HCT116 (cell line): ENCODE measurements around the gene TAL1. TPM values are rescaled to one million over a fixed set of nuclear protein-coding genes. Genes with fewer than 3 reads are reported as not detected.

Experiments used
- ATAC-seq: fragments of 200-7000 bp; cut with Tn5 transposase; 2 replicates; pipeline ENCODE4 v1.9.1; 2020; ENCODE audit warnings: mild to moderate bottlenecking, moderate library complexity
- BruUV-seq: library from RNA; stranded (reverse); fragments of 400-500 nt; replicated peaks from 2 replicates; lab custom pipeline; 2021; lab: Mats Ljungman, UMichigan
- CTCF ChIA-PET: fragments of 300-600 bp; sonication (Branson Sonifier 250); formaldehyde crosslinking; loops from one replicate; lab custom pipeline; 2021; ENCODE audit warnings: antibody characterized with exemption; lab: Charles Lee
- POLR2A ChIA-PET: fragments of 300-600, 350-600 bp; sonication (Branson Sonifier 250); formaldehyde crosslinking; loops from one replicate; lab custom pipeline; 2021; ENCODE audit warnings: antibody characterized with exemption; lab: Charles Lee
- RAD21 ChIA-PET, 2 experiments: fragments of 300-600 bp; sonication (Branson Sonifier 250); formaldehyde crosslinking; loops; one replicate each; lab custom pipeline; 2023; ENCODE audit warnings: low total read pairs in 2 of 2; ENCODE audit not compliant: uncharacterized antibody in 2 of 2, unreplicated experiment in 2 of 2, low non-redundant PET in 1 of 2; lab: Charles Lee
- DNase-seq: peaks from one replicate; pipeline ENCODE4 v3.0.0-alpha.2; 2010; ENCODE audit warnings: low read depth, low spot score
- H2AFZ ChIP-seq: fragments of 200-600 bp; shearing (Covaris generic), sonication (generic); 2 replicates; pipeline ENCODE4 v1.6.1; 2017; ENCODE audit warnings: low read depth, mixed run types, mixed read lengths, antibody characterized with exemption, low read length; ENCODE audit not compliant: poor library complexity, severe bottlenecking
- H3K27ac ChIP-seq: 2 replicates; pipeline ENCODE4 v1.5.1; 2012; ENCODE audit warnings: low read depth, low read length
- H3K27me3 ChIP-seq: fragments of 200-600 bp; sonication (generic); 2 replicates; pipeline ENCODE4 v1.6.1; 2016; ENCODE audit warnings: mixed run types, low read length, mixed read lengths; ENCODE audit not compliant: insufficient read depth
- H3K36me3 ChIP-seq, 2 experiments: fragments of 200-500 bp in 1 of 2; fragments of 200-600 bp in 1 of 2; sonication (Bioruptor generic) in 1 of 2; sonication (generic) in 1 of 2; 2 replicates each; pipeline versions ENCODE4 v1.5.1 to v1.6.1; 2014 to 2016; ENCODE audit warnings: low read length in 2 of 2, inconsistent platforms in 1 of 2, mixed read lengths in 1 of 2, mixed run types in 1 of 2; ENCODE audit not compliant: insufficient read depth in 2 of 2, control insufficient read depth in 1 of 2
- H3K4me1 ChIP-seq, 2 experiments: fragments of 200-600 bp in 1 of 2; sonication (generic) in 1 of 2; 2 replicates each; pipeline versions ENCODE4 v1.5.1 to v1.6.1; 2012 to 2017; ENCODE audit warnings: low read length in 2 of 2, inconsistent platforms in 1 of 2, mild to moderate bottlenecking in 1 of 2, mixed read lengths in 1 of 2, mixed run types in 1 of 2, moderate library complexity in 1 of 2; ENCODE audit not compliant: insufficient read depth in 2 of 2, control insufficient read depth in 1 of 2
- H3K4me2 ChIP-seq: fragments of 200-600 bp; sonication (generic); 2 replicates; pipeline ENCODE4 v1.6.1; 2017; ENCODE audit warnings: mixed run types, low read length, mixed read lengths
- H3K4me3 ChIP-seq, 2 experiments: fragments of 200-600 bp in 1 of 2; sonication (generic) in 1 of 2; replicated peaks in 1 of 2; 2 replicates each; pipeline ENCODE4 v1.5.1; 2011 to 2016; ENCODE audit warnings: low read length in 2 of 2, control low read depth in 1 of 2, low read depth in 1 of 2, mild to moderate bottlenecking in 1 of 2, mixed read lengths in 1 of 2, mixed run types in 1 of 2
- H3K79me2 ChIP-seq: fragments of 200-600 bp; sonication (generic); 2 replicates; pipeline ENCODE4 v1.6.1; 2017; ENCODE audit warnings: mild to moderate bottlenecking, mixed run types, low read length, moderate library complexity, mixed read lengths; ENCODE audit not compliant: insufficient read depth
- H3K9ac ChIP-seq: fragments of 200-600 bp; sonication (generic); 2 replicates; pipeline ENCODE4 v1.6.1; 2016; ENCODE audit warnings: low read length, mixed read lengths
- H3K9me2 ChIP-seq: fragments of 200-600 bp; sonication (generic), shearing (Covaris generic); 2 replicates; pipeline ENCODE4 v1.6.1; 2017; ENCODE audit warnings: mixed run types, mild to moderate bottlenecking, moderate library complexity; ENCODE audit not compliant: insufficient read depth
- H3K9me3 ChIP-seq, 2 experiments: fragments of 200-500 bp in 1 of 2; fragments of 200-600 bp in 1 of 2; sonication (Bioruptor generic) in 1 of 2; sonication (generic) in 1 of 2; 2 replicates each; pipeline ENCODE4 v1.6.1; 2014 to 2017; ENCODE audit warnings: low read length in 2 of 2, mixed read lengths in 2 of 2, inconsistent platforms in 1 of 2, low read depth in 1 of 2, mild to moderate bottlenecking in 1 of 2, mixed run types in 1 of 2, moderate library complexity in 1 of 2; ENCODE audit not compliant: control insufficient read depth in 1 of 2, insufficient read depth in 1 of 2
- H4K20me1 ChIP-seq: fragments of 200-600 bp; sonication (generic), shearing (Covaris generic); 2 replicates; pipeline ENCODE4 v1.6.1; 2017; ENCODE audit warnings: mixed run types, mild to moderate bottlenecking, moderate library complexity; ENCODE audit not compliant: insufficient read depth
- ATF3 ChIP-seq: IDR thresholded peaks from 2 replicates; pipeline ENCODE4 v1.6.1; 2012
- CBX3 ChIP-seq: IDR thresholded peaks from 2 replicates; pipeline ENCODE4 v1.6.1; 2012; ENCODE audit warnings: low read depth
- CEBPB ChIP-seq: IDR thresholded peaks from 2 replicates; pipeline ENCODE4 v1.6.1; 2012; ENCODE audit warnings: low read depth
- CTCF ChIP-seq, 3 experiments: fragments of 200-600 bp in 1 of 3; sonication (generic) in 1 of 3; IDR thresholded peaks in 2 of 3; conservative IDR thresholded peaks in 1 of 3; 2 replicates each; pipeline ENCODE4 v1.5.1; 2012 to 2017; ENCODE audit warnings: low read depth in 2 of 3, low read length in 2 of 3, antibody characterized with exemption in 1 of 3, borderline replicate concordance in 1 of 3, control low read depth in 1 of 3, mild to moderate bottlenecking in 1 of 3, mixed read lengths in 1 of 3, mixed run types in 1 of 3, moderate library complexity in 1 of 3; ENCODE audit not compliant: insufficient read depth in 1 of 3
- EGR1 ChIP-seq: IDR thresholded peaks from 2 replicates; pipeline ENCODE4 v1.6.1; 2012; ENCODE audit warnings: low read depth
- ELF1 ChIP-seq: IDR thresholded peaks from 2 replicates; pipeline ENCODE4 v1.6.1; 2012; ENCODE audit warnings: low read depth, borderline replicate concordance
- EZH2 ChIP-seq: fragments of 200-600 bp; sonication (generic); IDR thresholded peaks from 2 replicates; pipeline ENCODE4 v1.6.1; 2017; ENCODE audit warnings: antibody characterized with exemption, mixed run types
- FOSL1 ChIP-seq: IDR thresholded peaks from 2 replicates; pipeline ENCODE4 v1.6.1; 2012; ENCODE audit warnings: low read depth
- JUND ChIP-seq: IDR thresholded peaks from 2 replicates; pipeline ENCODE4 v1.6.1; 2012
- POLR2A ChIP-seq: IDR thresholded peaks from 2 replicates; pipeline ENCODE4 v1.7.0; 2011; ENCODE audit warnings: borderline replicate concordance; ENCODE audit not compliant: insufficient read depth, insufficient read length; ENCODE audit errors: extremely low read depth
- POLR2AphosphoS5 ChIP-seq: IDR thresholded peaks from 2 replicates; pipeline ENCODE4 v1.6.1; 2011; ENCODE audit warnings: mild to moderate bottlenecking, low read depth, low read length, moderate library complexity
- RAD21 ChIP-seq: IDR thresholded peaks from 2 replicates; pipeline ENCODE4 v1.6.1; 2012; ENCODE audit warnings: low read depth, mild to moderate bottlenecking
- SP1 ChIP-seq: IDR thresholded peaks from 2 replicates; pipeline ENCODE4 v1.6.1; 2012; ENCODE audit warnings: low read depth
- SRF ChIP-seq: IDR thresholded peaks from 2 replicates; pipeline ENCODE4 v1.6.1; 2012; ENCODE audit warnings: low read depth
- YY1 ChIP-seq: IDR thresholded peaks from 2 replicates; pipeline ENCODE4 v1.6.1; 2011; ENCODE audit warnings: low read length, low read depth, moderate library complexity, mild to moderate bottlenecking; ENCODE audit not compliant: insufficient replicate concordance; ENCODE audit errors: extremely low read depth
- ZNF274 ChIP-seq: fragments of 200-500 bp; sonication (Bioruptor generic); IDR thresholded peaks from 2 replicates; pipeline ENCODE4 v1.6.1; 2014; ENCODE audit warnings: mild to moderate bottlenecking, low read depth, low read length, inconsistent platforms
- intact Hi-C: fragments of 100-400 bp; cut with micrococcal nuclease; formaldehyde crosslinking; loops from 2 replicates; pipeline ENCODE4 v1.10.0; 2022
- total RNA-seq: library from RNA; stranded (reverse); gene quantifications from one replicate; pipeline ENCODE4 v1.2.1, GENCODE V29; 2021; ENCODE audit not compliant: unreplicated experiment
- TF ChIP-seq, protein P1 (sequence below): IDR thresholded peaks from 2 replicates; pipeline ENCODE4 v1.6.1; 2012

The TAL1 gene
- total RNA-seq, 1 experiment from 2014 or later = 0.05 TPM

DNA sequence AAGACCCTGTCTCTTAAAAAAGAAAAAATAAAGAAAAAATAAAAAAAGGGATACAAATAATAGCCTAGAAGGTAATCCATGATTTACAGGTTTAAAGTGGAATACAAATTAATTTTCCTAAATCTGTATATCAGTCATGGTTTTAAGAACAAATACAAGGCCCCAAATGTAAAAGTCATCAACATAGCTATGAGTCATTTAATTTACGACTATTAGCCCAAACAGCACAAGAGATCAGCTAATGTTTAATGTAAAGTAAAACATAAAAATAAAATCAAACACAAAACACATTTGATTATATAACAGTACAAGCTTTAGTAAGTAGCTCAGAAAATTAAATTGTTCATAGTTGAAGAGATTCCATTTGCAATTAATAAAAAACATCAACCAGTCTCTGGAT, 20.3 kb upstream of the TAL1 start:
- peaks cover 7 to 13% of the 10 kb centered on the region in 2 experiments; a peak in 3 of 4 replicates for H3K36me3 ChIP-seq
- H3K79me2 ChIP-seq = no peaks in the 10 kb centered on the region; the same call in 1 of the 2 replicates
- no peaks in the 10 kb centered on the region for H3K9me2 ChIP-seq
- DNase-seq (no peak), ATAC-seq (no peak)
- no peak overlapping the region for H3K4me3 ChIP-seq
- H3K9ac ChIP-seq = no peak overlapping the region
- no peaks in the 10 kb centered on the region for H3K4me1 ChIP-seq
- ChIA-PET CTCF (no interaction called here), POLR2A (no interaction called here), RAD21 (no interaction called here)
- H3K9me3 ChIP-seq = no peaks in the 10 kb centered on the region
- no peaks in the 10 kb centered on the region; the same call in 1 of the 2 replicates for H4K20me1 ChIP-seq
- H3K4me2 ChIP-seq = no peak overlapping the region
- intact Hi-C loops = no loop called here
- BruUV-seq = no TSS peak
- H3K27me3 ChIP-seq = no peaks in the 10 kb centered on the region
- TF ChIP-seq CEBPB = no peak
- no peak for TF ChIP-seq RAD21
- TF ChIP-seq FOSL1 = no peak
- TF ChIP-seq EZH2 = no peak
- TF ChIP-seq ELF1 = no peak
- no peak for TF ChIP-seq CTCF (IDR thresholded peaks at IDR 0.05 in 2 of 3, conservative IDR thresholded peaks at IDR 0.05 in 1 of 3; ENCODE audit: borderline replicate concordance in 1 of 3, insufficient read depth in 1 of 3, low read depth in 2 of 3, low read length in 2 of 3)
- TF ChIP-seq SRF = no peak
- no peak for TF ChIP-seq JUND
- no peak for TF ChIP-seq ATF3
- no peak for TF ChIP-seq POLR2A
- no peak for TF ChIP-seq ZNF274
- no peak for TF ChIP-seq EGR1
- no peak for TF ChIP-seq POLR2AphosphoS5
- TF ChIP-seq SP1 = no peak
- TF ChIP-seq CBX3 = no peak
- TF ChIP-seq YY1 = no peak
- TF ChIP-seq, protein P1, sequence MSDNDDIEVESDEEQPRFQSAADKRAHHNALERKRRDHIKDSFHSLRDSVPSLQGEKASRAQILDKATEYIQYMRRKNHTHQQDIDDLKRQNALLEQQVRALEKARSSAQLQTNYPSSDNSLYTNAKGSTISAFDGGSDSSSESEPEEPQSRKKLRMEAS = no peak
- H3K27ac ChIP-seq = no peak overlapping the region
- H2AFZ ChIP-seq = no peak overlapping the region
